ENCODE results near the gene OSBPL3.
"Not testable (repeated sequence)": the region's sequence is repeated elsewhere in the genome, so short reads cannot be mapped to it uniquely, and the experiment has no call there.

OSBPL3 gene, protein sequence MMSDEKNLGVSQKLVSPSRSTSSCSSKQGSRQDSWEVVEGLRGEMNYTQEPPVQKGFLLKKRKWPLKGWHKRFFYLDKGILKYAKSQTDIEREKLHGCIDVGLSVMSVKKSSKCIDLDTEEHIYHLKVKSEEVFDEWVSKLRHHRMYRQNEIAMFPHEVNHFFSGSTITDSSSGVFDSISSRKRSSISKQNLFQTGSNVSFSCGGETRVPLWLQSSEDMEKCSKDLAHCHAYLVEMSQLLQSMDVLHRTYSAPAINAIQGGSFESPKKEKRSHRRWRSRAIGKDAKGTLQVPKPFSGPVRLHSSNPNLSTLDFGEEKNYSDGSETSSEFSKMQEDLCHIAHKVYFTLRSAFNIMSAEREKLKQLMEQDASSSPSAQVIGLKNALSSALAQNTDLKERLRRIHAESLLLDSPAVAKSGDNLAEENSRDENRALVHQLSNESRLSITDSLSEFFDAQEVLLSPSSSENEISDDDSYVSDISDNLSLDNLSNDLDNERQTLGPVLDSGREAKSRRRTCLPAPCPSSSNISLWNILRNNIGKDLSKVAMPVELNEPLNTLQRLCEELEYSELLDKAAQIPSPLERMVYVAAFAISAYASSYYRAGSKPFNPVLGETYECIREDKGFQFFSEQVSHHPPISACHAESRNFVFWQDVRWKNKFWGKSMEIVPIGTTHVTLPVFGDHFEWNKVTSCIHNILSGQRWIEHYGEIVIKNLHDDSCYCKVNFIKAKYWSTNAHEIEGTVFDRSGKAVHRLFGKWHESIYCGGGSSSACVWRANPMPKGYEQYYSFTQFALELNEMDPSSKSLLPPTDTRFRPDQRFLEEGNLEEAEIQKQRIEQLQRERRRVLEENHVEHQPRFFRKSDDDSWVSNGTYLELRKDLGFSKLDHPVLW

GRCh38 chr7:24979863-24980533 is at the start of gene OSBPL3:
Gene OSBPL3, minus strand, starts transcription at chr7:24980178. Its CDS starts 87,706 bp downstream, at chr7:24892472.
- DNase-seq = peak; percentile 95

DNA sequence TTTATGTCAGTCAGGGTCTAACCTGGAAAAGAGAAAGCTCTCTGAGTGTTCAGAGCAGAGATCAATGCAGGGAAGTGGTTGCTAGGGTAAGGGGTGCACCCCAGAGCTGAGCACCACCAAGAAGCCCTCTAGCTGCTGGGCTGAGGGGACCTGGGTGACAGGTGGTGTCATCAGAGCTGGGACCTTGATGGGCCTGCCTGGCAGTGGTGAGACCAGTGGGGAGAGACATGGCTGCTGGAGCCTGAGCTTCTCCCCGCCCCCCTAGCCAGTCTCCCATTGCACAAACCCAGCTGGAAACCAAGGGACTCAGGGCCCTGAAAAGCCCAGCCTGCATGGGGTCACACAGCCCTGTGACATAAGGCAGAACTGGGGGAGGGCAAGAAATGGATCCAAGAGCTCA is 49.1 kb upstream of the OSBPL3 start:
- no peak for DNase-seq

DNA sequence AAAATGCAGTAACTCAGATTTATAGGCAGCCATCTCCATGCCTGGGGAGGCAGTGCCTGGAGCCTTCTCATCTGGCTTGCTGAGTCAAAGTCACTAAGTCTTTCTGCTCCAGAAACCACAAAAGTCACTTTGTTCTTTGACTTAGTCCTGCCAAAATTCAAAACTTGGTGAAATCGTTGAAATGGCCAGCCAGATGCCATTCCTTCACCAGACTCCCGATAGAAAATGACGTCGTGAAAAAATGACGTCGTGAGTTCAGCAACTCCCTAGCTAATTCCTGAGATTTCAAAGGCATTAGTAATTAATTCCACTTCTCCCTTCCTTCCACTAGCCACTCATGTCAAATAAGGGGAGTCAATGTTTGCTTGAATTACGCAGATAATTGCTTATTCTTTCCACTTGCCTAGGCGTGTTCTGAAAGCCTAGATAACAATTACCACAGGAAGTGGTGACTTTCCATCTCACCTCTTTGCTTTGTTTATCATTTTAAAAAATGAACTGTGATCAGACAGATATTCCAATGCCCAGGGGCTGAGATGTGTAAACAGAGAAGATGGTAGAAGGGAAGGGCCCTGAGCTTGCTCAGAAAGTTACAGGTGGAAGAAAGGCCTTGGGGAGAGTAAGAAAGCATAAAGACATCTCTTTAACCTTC is 48.5 kb upstream of the OSBPL3 start:
- DNase-seq = peak; percentile 35

- DNase-seq = no peak
Observed at GRCh38 chr7:25026156-25026555, 46.2 kb upstream of the OSBPL3 start.

GRCh38 chr7:25025218-25025671 is 45.3 kb upstream of the OSBPL3 start:
- DNase-seq = no peak

DNA sequence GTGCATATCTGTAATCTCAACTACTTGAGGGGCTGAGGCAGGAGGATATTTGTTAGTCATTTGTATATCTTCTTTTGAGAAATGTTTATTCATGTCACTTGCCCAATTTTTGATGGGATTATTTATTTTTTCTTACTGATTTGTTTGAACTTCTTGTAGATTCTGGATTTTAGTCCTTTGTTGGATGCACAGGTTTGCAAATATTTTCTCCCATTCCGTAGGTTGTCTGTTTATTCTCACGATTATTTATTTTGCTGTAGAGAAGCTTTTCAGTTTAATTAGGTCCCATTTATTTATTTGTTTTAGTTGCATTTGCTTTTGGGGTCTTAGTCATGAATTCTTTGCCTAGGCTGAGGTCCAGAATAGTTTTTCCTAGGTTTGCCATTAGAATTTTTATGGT is 44.1 kb upstream of the OSBPL3 start:
- DNase-seq = no peak

- not testable (repeated sequence) for DNase-seq
Observed at GRCh38 chr7:25017671-25018070, 37.7 kb upstream of the OSBPL3 start.

- no peak for DNase-seq
Observed at GRCh38 chr7:25014756-25015155, 34.8 kb upstream of the OSBPL3 start.

DNA sequence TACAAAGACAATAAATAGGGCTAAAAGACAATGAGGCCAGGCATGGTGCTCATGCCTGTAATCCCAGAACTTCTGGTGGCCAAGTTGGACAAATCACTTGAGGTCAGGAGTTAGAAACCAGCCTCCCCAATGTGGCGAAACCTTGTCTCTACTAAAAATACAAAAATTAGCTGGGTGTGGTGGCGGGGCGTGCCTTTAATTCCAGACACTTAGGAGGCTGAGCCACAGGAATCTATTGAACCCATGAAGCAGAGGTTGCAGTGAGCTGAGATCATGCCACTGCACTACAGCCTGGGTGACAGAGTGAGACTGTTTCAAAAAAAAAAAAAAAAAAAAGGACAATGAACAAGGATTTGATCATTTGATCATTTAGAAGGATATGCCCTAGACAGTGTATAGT is 32.7 kb upstream of the OSBPL3 start:
- not testable (repeated sequence) for DNase-seq

GRCh38 chr7:25012254-25012653 is 32.3 kb upstream of the OSBPL3 start:
- DNase-seq = no peak

DNA sequence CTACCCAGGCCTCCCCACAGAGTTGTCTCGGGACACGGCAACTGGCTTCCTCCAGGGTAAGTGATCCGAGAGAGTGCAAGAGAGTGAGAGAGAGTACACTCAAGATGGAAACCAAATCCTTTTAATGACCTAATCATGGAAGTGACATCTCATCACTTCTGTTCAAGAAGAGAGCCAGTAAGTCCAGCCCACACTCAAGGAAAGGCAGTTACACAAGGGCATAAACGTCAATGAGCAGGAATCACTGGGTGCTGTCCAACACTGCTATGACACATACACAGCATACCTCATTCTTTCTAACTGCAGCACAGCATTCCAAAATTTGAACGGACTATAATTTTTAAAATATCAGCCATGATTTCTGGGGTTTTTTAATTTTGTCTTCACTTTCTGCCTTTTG is 29.3 kb upstream of the OSBPL3 start:
- no peak for DNase-seq

- peak; percentile 7 for DNase-seq
Observed at GRCh38 chr7:25007668-25008067, 27.7 kb upstream of the OSBPL3 start.

- no peak for DNase-seq
Observed at GRCh38 chr7:25006276-25006675, 26.3 kb upstream of the OSBPL3 start.

DNA sequence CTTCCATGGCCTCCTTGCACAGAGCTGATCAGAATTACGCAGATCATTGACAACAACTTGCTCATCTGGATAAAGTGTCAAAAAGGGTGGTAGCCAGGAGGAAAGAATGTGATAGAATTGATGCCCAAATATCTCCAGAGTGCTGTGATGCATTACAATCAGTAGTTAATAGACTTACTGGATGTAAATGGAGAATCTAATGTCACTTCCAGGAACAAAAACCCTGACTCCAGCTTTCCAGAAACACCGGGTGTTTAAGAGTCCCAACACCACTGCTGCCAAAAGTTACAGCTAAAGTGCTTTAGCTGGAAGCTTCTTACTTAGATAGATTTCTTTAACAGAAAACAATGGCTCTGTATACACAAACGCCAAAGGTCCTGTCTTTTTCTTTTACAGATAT is 25.7 kb upstream of the OSBPL3 start:
- no peak for DNase-seq

DNA sequence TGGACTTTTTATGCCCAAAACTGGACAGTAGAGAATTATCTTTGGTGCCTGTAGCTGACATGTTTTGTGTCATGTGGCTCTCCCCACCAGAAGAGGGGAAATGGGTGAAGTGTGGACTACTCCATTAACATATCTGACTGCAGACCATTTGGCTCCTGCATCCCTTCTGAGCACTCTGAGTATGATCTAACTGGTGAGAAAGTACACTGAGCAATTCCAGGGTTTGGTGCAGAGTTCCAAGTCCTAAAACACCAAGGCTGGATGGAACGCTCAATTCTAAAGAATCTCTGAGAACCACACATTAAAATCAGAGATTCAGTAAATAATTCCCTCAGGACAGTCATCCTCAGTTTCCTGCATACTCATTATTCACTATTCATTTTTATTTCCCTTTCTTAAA is 22.8 kb upstream of the OSBPL3 start:
- no peak for DNase-seq

GRCh38 chr7:24995466-24995865 is 15.5 kb upstream of the OSBPL3 start:
- DNase-seq = no peak

DNA sequence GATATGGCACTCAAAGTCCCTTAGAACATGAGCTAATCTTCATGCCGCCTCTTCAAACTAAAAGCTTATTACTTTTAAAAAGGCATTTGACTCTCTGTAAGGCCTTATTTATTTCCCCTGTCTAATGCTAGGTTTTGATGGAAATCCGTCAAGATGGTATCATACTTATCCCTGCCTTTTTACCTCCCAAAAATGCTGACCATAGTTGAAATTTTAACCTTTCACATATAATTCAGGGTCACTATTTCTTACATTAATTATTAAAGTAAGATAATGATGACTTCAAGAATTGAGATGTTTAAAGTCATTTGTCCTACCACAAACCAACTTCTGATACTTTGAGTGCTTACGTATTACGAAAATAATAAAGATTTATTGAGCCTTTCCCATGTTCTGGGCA is 12.3 kb upstream of the OSBPL3 start:
- DNase-seq = no peak

DNA sequence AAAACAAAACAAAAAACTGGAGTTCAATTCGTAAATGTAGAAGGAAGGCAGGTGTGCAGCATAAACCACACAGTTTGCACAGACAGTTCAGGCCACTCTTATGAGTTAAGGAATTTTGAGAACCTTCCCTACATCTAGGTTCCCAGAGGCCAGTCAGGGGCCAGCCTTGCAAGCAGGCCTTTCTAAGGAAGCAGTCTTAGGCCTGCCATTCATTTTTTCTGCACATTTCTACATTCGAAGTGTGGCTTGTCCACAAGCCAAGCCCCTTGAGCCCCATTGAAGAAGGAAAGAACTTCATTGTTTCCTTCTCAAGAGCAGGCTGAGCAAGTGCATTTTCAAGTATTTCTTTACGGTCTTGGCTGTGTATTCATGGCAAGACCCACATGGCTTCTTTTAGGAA is 11.4 kb upstream of the OSBPL3 start:
- no peak for DNase-seq

DNA sequence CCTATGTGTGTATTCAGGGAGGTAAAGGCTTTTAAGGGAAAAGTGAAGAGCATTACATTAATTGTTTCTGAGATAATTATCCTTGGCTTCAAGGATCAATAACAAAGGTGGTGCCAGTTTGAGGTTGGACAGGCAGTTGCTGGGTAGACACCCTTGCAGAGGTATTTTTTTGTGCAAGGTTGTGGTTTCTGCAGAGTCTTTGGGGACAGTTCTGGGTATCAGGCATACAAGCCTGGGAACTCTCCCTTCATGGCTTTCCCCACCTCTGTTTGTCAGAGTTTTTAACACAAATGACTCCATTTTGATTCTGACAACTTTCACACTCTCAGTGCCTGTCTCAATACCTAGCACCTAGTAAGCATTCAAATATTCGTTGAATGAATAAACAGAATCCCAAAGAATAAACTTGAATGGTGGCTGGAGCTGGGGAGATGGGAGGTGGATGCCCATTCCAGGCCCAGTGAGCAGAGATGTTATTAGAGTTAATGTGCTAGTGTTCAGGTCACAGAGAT is 7.4 kb upstream of the OSBPL3 start:
- no peak for DNase-seq

GRCh38 chr7:24982917-24983316 is 2.9 kb upstream of the OSBPL3 start:
- no peak for DNase-seq

DNA sequence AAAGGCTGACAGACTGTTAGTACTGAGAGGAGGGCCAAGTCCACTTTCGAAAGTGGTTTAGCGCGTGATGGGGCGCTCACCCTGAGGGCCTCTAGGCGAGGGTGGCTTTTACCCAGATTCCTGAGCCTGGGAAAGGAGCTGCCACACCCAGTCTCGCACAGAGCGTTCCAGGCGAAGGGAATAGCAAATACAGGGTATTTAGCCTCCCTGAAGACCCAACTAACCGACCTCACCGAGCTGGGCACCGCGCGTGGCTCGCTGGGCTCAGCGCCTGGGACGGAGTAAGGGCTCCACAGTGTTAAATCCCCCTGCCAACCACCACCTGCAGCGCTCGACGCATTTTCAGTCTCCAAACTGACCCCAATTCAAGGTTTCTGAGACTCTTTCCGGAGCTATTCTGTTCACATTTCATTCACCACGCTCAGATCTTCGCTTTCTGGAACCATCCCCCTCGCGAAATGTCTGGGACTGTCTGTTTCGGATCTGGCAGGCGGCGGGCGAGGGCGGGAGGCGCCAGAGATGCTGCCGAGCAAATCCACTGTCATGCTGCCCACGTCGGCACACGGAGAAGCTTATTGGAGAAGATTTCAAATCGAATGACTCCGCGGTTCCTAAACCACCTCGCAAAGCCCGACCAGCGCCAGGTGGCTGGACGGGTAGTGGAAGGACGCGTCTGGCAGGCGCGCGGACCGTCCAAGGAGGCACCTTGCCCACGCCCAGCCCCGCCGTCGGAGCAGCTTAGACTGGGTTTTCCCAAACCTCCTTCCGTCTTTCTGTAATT is 1.4 kb upstream of the OSBPL3 start:
- peak; percentile 59 for DNase-seq
